Sigmoid colon (tissue), 7 donors: ENCODE results near the gene GJB1. TPM values are rescaled to one million over a fixed set of nuclear protein-coding genes. Genes with fewer than 3 reads are reported as not detected.

Source experiments
- DNase-seq: peaks from one replicate; pipeline ENCODE4 v3.0.0-alpha.2; 2019
- H3K27ac ChIP-seq, 4 donors: fragments of 200-600 bp; sonication (generic); one replicate each; pipeline ENCODE4 v1.5.1; 2016 to 2019; ENCODE audit warnings: mild to moderate bottlenecking in 1 of 4
- H3K27me3 ChIP-seq, 3 donors: fragments of 200-600 bp; sonication (generic); one replicate each; pipeline ENCODE4 v1.5.1; 2019; ENCODE audit warnings: mild to moderate bottlenecking in 1 of 3
- H3K36me3 ChIP-seq, 4 donors: fragments of 200-600 bp; sonication (generic); one replicate each; pipeline ENCODE4 v1.5.1; 2016 to 2019
- H3K4me1 ChIP-seq, 4 donors: fragments of 200-600 bp; sonication (generic); one replicate each; pipeline ENCODE4 v1.5.1; 2017 to 2019
- H3K4me3 ChIP-seq, 4 donors: fragments of 200-600 bp; sonication (generic); one replicate each; pipeline ENCODE4 v1.5.1; 2017 to 2019; ENCODE audit warnings: mild to moderate bottlenecking in 2 of 4, moderate library complexity in 1 of 4
- H3K9me3 ChIP-seq, 4 donors: fragments of 200-600 bp in 3 of 4; sonication (generic) in 3 of 4; one replicate each; pipeline versions ENCODE4 v1.5.1 to v1.6.1; 2013 to 2019
- EP300 ChIP-seq, 4 donors: sonication (generic); formaldehyde crosslinking; IDR thresholded peaks; one replicate each; pipeline ENCODE4 v1.6.1; 2017; ENCODE audit warnings: antibody characterized with exemption in 4 of 4
- POLR2A ChIP-seq, 2 donors: fragments of 450-650 bp; IDR thresholded peaks; one replicate each; pipeline ENCODE4 v1.6.1; 2016; ENCODE audit warnings: antibody characterized with exemption in 2 of 2, mild to moderate bottlenecking in 2 of 2, moderate library complexity in 2 of 2
- POLR2AphosphoS5 ChIP-seq, 4 donors: sonication (generic); formaldehyde crosslinking; IDR thresholded peaks; one replicate each; pipeline ENCODE4 v1.6.1; 2017; ENCODE audit warnings: antibody characterized with exemption in 4 of 4
- WGBS, 2 donors: extraction: QIAGEN DNeasy Blood & Tissue Kit; methylation state at CpG; one replicate each; pipeline ENCODE4 v1.1.7; 2013; 5-methylcytosine and 5-hydroxymethylcytosine counted together
- intact Hi-C: fragments of 100-400 bp; cut with DNase I; formaldehyde crosslinking; loops from one replicate; pipeline ENCODE4 v1.15.1; 2023
- polyA plus RNA-seq, 3 donors: library from polyadenylated mRNA; stranded (reverse); fragments of 200-250 nt; gene quantifications; one replicate each; pipeline ENCODE4 v1.2.3, GENCODE V29; 2013
- total RNA-seq, 4 donors: library from RNA; depleted of rRNA; stranded (reverse); fragments of >200 nt; gene quantifications; one replicate each; pipeline ENCODE4 v1.1.0, GENCODE V29; 2016
- TF ChIP-seq, protein P1 (sequence below), 4 experiments: fragments of 450-650 bp in 3 of 4; fragments of 200-600 bp in 1 of 4; IDR thresholded peaks; one replicate each; pipeline ENCODE4 v1.5.1; 2016 to 2019; ENCODE audit warnings: antibody characterized with exemption in 4 of 4, mild to moderate bottlenecking in 3 of 4, moderate library complexity in 2 of 4
- donor health status: healthy with polysubstance abuse.
- donor health status: Bipolar disorder and iron deficiency.
- donor health status: healthy.

Gene GJB1
- total and polyA plus RNA-seq, 7 donors: 12.6 to 65.6 (median 16.2) TPM; not detected in 4

DNA sequence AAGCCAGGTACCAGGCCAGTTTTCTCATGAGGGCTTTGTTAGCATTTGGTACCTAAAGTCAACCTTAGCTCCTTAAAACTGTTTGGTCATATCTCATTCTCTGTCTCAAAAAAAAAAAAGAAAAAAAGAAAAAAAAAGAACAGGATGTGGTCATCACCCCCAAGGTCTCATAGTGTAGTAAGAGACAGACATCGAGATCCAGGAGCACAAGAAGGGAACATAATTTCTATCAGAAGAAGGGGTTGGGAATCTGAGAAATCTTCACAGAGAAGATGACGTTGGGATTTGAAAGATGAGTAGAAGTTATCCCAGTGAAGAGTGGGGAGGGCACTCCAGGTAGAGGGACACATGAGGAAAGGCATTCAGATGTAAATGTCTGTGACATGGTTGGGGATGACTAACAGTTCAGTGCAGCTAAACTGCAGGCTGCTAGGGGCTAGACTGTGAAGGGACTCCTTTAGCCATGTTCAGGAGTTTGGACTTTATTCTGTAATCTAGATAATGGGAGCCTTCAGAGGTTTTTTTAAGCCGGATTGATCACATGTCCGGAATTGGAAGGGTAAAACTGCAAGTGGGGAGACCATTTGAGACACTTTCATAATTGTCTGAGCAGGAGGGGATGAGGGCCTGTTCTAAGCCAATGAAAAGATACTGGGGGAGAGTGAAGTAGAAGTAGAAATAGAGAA lies 26.9 kb upstream of the GJB1 start:
- intact Hi-C loops: no loop called here
- no peak for DNase-seq
- Histone ChIP-seq H3K4me1 (no peaks in the 10 kb centered on the region), H3K27me3 (no peaks in the 10 kb centered on the region), H3K36me3 (no peaks in the 10 kb centered on the region), H3K27ac (no peak overlapping the region), H3K4me3 (no peak overlapping the region), H3K9me3 (no peaks in the 10 kb centered on the region)
- TF ChIP-seq, protein P1, sequence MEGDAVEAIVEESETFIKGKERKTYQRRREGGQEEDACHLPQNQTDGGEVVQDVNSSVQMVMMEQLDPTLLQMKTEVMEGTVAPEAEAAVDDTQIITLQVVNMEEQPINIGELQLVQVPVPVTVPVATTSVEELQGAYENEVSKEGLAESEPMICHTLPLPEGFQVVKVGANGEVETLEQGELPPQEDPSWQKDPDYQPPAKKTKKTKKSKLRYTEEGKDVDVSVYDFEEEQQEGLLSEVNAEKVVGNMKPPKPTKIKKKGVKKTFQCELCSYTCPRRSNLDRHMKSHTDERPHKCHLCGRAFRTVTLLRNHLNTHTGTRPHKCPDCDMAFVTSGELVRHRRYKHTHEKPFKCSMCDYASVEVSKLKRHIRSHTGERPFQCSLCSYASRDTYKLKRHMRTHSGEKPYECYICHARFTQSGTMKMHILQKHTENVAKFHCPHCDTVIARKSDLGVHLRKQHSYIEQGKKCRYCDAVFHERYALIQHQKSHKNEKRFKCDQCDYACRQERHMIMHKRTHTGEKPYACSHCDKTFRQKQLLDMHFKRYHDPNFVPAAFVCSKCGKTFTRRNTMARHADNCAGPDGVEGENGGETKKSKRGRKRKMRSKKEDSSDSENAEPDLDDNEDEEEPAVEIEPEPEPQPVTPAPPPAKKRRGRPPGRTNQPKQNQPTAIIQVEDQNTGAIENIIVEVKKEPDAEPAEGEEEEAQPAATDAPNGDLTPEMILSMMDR (IDR thresholded peaks at IDR 0.05): no peak
- TF ChIP-seq EP300 (IDR thresholded peaks at IDR 0.05) (no peak), POLR2A (IDR thresholded peaks at IDR 0.05) (no peak), POLR2AphosphoS5 (IDR thresholded peaks at IDR 0.05) (no peak)
- 55 to 68% methylated on average over 4 of the region's 4 CpGs for WGBS, 2 donors

DNA sequence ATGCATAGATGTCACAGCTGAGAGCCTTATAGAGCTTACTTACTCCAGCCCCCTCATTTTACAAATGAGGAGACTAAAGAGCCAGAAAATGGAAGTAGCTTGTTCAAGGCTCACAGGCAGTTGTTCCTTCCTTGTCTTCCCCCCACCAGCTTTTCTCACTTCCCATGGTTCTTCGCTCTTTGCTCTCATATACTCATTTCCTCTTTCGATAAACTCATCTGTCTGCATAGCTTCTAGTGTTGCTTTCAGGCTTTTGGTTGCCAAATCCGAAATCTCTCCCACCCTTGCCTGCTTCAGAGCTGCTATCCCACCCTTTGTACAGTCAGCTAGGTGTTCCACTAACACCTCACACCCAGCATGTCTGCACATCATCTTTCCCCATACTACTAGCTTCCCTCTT lies 25.0 kb upstream of the GJB1 start:
- TF ChIP-seq POLR2A (IDR thresholded peaks at IDR 0.05) (no peak), EP300 (IDR thresholded peaks at IDR 0.05) (no peak), POLR2AphosphoS5 (IDR thresholded peaks at IDR 0.05) (no peak)
- TF ChIP-seq, protein P1 (IDR thresholded peaks at IDR 0.05): no peak
- Histone ChIP-seq H3K36me3 (no peaks in the 10 kb centered on the region), H3K4me1 (no peaks in the 10 kb centered on the region), H3K4me3 (peak overlapping the region in 1 of 4 donors; percentile 9), H3K27ac (no peak overlapping the region), H3K27me3 (no peaks in the 10 kb centered on the region), H3K9me3 (no peaks in the 10 kb centered on the region)
- DNase-seq: no peak
- WGBS, 2 donors: 46 to 75% methylated on average over 3 of the region's 3 CpGs
- intact Hi-C loops: no loop called here

DNA sequence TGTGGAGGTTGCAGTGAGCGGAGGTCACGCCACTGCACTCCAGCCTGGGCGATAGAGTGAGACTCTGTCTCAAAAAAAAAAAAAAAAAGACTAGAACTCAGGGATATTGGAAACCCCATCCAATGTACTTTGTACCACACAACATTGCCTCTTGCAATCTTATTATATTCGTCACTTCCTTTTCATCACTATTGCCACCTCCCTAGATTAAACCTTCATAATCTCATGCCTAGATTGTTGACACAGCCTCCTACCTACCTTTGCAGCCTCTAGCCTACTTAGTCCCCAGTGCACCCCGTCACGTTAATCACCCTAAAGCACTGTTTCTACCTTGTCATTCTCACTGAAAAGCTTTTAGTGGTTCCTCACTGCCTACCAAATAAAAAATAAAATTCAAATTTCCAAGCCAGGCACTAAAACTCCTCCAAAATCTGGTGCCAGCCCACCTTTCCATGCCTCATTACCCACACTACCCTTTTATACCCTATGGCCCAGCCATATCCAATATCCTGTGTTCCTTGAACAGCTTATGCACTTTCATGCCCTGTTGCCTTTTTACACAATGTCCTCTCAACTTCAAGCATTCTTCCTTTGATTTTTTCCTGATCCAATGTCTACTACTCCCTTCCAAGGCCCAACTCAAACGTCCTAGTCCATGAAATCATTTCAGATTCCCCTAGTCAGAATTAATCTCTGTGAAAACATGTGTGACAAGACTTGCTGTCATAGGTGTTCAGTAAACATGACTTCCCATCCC lies 23.6 kb upstream of the GJB1 start:
- Histone ChIP-seq H3K27ac (no peak overlapping the region), H3K27me3 (no peaks in the 10 kb centered on the region), H3K9me3 (no peaks in the 10 kb centered on the region), H3K4me3 (no peak overlapping the region), H3K4me1 (no peaks in the 10 kb centered on the region), H3K36me3 (no peaks in the 10 kb centered on the region)
- WGBS, 2 donors: 48 to 87% methylated on average over 7 of the region's 7 CpGs
- TF ChIP-seq POLR2AphosphoS5 (IDR thresholded peaks at IDR 0.05) (no peak), POLR2A (IDR thresholded peaks at IDR 0.05) (no peak), EP300 (IDR thresholded peaks at IDR 0.05) (no peak)
- TF ChIP-seq, protein P1 (IDR thresholded peaks at IDR 0.05): no peak
- intact Hi-C loops: no loop called here
- DNase-seq: no peak

DNA sequence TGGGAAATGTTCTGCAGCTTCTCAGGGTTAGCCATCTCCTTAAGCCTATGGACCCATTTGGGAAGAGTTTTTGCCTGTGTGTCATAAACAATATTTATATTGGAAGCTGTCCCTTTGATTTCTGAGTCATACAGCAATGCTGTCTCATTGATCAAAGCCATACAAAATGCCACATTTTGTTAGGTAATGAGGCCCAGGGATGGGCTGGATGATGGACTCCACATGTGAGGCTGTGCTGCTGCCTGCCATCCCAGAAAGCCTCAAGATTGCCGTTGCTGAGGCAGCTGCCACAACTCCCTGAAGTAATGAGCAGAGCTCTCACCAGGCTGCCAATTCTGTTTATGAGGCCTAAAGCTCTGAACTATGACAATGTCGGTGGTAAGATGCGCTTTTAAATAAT lies 12.2 kb upstream of the GJB1 start:
- 61 to 77% methylated on average over 3 of the region's 3 CpGs for WGBS, 2 donors
- intact Hi-C loops: no loop called here
- H3K27me3 ChIP-seq: no peaks in the 10 kb centered on the region

More for the DNA sequence above, 12.2 kb upstream of the GJB1 start:
- no peak for TF ChIP-seq POLR2A (IDR thresholded peaks at IDR 0.05)
- no peak for TF ChIP-seq POLR2AphosphoS5 (IDR thresholded peaks at IDR 0.05)
- TF ChIP-seq EP300 (IDR thresholded peaks at IDR 0.05): no peak
- TF ChIP-seq, protein P1 (IDR thresholded peaks at IDR 0.05): no peak
- H3K4me3 ChIP-seq: no peak overlapping the region
- DNase-seq: no peak
- no peaks in the 10 kb centered on the region for H3K9me3 ChIP-seq
- H3K36me3 ChIP-seq: no peaks in the 10 kb centered on the region
- H3K4me1 ChIP-seq: no peaks in the 10 kb centered on the region
- no peak overlapping the region for H3K27ac ChIP-seq
